SK-N-MC (cell line): Measurements from ENCODE around the gene PRRC2B.

ENCODE experiments used
- EZH2 ChIP-seq: fragments of 200-600 bp; sonication (generic); IDR thresholded peaks from one replicate; pipeline ENCODE4 v1.6.1; 2017; ENCODE audit warnings: antibody characterized with exemption
- FOXP2 ChIP-seq: optimal IDR thresholded peaks from 2 replicates; pipeline ENCODE3; 2011; ENCODE audit warnings: mild to moderate bottlenecking, moderate library complexity; ENCODE audit not compliant: insufficient read depth; ENCODE audit errors: extremely low read length, control extremely low read depth
- POLR2AphosphoS5 ChIP-seq: IDR thresholded peaks from 2 replicates; pipeline ENCODE4 v1.6.1; 2012; ENCODE audit warnings: mild to moderate bottlenecking, low read depth, low read length, borderline replicate concordance

DNA sequence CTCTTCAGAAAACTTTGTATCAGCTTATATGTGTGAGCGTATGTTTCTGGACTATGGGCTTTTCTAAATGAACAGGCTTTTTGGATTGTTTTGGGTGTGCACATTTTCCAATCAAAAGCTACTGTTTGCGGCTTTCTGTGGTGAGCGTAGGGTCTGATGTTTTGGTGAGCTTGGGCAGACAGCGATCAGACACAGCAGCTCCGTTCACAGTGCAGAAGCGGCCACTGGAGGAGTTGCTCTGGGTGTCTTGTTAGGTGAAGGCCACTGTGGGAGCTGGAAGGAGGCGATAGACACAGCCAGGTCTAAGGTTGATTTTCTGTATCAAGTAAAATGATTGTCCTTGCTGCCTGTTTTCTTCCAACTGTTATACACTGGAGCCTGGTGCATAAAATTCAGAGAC is 11.1 kb downstream of the PRRC2B start:
- TF ChIP-seq FOXP2 (no peak), EZH2 (no peak), POLR2AphosphoS5 (no peak)
